Fibroblast of lung (primary cell): ENCODE results near the gene DOCK3.
A peak's percentile ranks its signal among the peaks of the same experiment; 100 is the strongest.

Experiments
- EZH2 ChIP-seq: IDR thresholded peaks from 2 replicates; pipeline ENCODE4 v1.5.1; 2012; ENCODE audit warnings: low read length, control low read depth, mild to moderate bottlenecking; ENCODE audit errors: missing control alignments
- TF ChIP-seq, protein P1 (sequence below), 2 donors: IDR thresholded peaks in 1 of 2; conservative IDR thresholded peaks in 1 of 2; 1 replicate in 1 of 2; 2 replicates in 1 of 2; pipeline ENCODE4 v1.5.1; 2011 to 2012; ENCODE audit warnings: low read length in 2 of 2, control low read depth in 1 of 2, inconsistent platforms in 1 of 2, low read depth in 1 of 2, mild to moderate bottlenecking in 1 of 2

DNA sequence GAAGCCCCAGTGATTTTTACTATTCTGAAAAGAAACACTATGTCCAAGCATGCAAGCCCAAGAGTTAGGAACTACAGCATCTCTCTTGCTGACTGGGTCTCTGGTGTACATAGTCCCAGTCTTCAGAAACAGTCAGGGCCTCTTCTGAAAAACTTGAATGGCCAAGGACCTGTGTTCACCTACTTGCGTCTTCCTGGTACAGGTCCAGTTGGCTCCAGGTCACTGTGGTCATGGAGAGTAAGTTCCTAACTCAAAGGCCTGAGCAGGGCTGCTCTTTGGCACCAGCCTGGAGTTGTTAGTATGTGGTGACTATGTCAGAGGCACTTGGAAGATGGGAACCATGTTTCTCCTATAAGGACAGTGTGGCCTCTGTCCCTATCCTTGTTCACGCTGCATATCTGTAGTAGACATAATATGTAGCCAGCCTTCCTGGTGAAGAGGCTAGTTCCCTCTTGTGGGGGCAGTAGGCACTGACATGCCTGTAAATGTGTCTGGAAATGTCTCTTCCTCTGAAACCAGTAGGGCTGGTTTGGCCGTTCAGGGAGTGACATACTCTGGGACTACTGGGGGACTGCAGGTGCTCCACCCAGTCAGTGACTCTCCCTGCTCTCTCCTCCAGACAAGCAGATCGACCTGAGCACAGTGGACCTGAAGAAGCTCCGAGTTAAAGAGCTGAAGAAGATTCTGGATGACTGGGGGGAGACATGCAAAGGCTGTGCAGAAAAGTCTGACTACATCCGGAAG, 713.7 kb downstream of the DOCK3 start:
- no peak for TF ChIP-seq EZH2
- TF ChIP-seq, protein P1, sequence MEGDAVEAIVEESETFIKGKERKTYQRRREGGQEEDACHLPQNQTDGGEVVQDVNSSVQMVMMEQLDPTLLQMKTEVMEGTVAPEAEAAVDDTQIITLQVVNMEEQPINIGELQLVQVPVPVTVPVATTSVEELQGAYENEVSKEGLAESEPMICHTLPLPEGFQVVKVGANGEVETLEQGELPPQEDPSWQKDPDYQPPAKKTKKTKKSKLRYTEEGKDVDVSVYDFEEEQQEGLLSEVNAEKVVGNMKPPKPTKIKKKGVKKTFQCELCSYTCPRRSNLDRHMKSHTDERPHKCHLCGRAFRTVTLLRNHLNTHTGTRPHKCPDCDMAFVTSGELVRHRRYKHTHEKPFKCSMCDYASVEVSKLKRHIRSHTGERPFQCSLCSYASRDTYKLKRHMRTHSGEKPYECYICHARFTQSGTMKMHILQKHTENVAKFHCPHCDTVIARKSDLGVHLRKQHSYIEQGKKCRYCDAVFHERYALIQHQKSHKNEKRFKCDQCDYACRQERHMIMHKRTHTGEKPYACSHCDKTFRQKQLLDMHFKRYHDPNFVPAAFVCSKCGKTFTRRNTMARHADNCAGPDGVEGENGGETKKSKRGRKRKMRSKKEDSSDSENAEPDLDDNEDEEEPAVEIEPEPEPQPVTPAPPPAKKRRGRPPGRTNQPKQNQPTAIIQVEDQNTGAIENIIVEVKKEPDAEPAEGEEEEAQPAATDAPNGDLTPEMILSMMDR (conservative IDR thresholded peaks at IDR 0.05 in 1 of 2, IDR thresholded peaks at IDR 0.05 in 1 of 2; ENCODE audit: low read depth in 1 of 2, low read length in 2 of 2): peak; percentile 13 to 20
